Activated B cell treated with CpG ODN at 0.5 μM for 24 hours (primary cell): ENCODE data around the gene KCNE4. TPM values are rescaled to one million over a fixed set of nuclear protein-coding genes. Genes with fewer than 3 reads are reported as not detected.

Experiments used
- ATAC-seq: fragments of 200-7000 bp; cut with Tn5 transposase; one replicate; pipeline ENCODE4 v1.10.0; 2021; ENCODE audit warnings: low read depth, mild to moderate bottlenecking, moderate library complexity
- CTCF ChIA-PET: fragments of 350-600 bp; sonication (Branson Sonifier 250); formaldehyde crosslinking; loops from one replicate; lab custom pipeline; 2021; ENCODE audit warnings: antibody characterized with exemption; lab: Charles Lee
- POLR2A ChIA-PET: fragments of 350-600 bp; sonication (Branson Sonifier 250); formaldehyde crosslinking; loops from one replicate; lab custom pipeline; 2021; ENCODE audit warnings: antibody characterized with exemption; lab: Charles Lee
- DNase-seq: peaks from one replicate; pipeline ENCODE4 v3.0.0; 2022
- H3K27ac Mint-ChIP-seq: one replicate; pipeline ENCODE4 v1.8.0; 2020; ENCODE audit warnings: mixed read lengths
- H3K27me3 Mint-ChIP-seq: one replicate; pipeline ENCODE4 v1.8.0; 2021; ENCODE audit warnings: mixed read lengths
- H3K36me3 Mint-ChIP-seq: one replicate; pipeline ENCODE4 v1.8.0; 2021; ENCODE audit warnings: low read depth, mixed read lengths
- H3K4me1 Mint-ChIP-seq: one replicate; pipeline ENCODE4 v1.8.0; 2021; ENCODE audit warnings: mixed read lengths
- H3K4me3 Mint-ChIP-seq: one replicate; pipeline ENCODE4 v1.8.0; 2020; ENCODE audit warnings: mild to moderate bottlenecking, mixed read lengths
- H3K9me3 Mint-ChIP-seq: one replicate; pipeline ENCODE4 v1.8.0; 2020; ENCODE audit warnings: mixed read lengths
- intact Hi-C: fragments of 100-400 bp; cut with micrococcal nuclease; formaldehyde crosslinking; loops from one replicate; pipeline ENCODE4 v1.15.1; 2024
- total RNA-seq: library from RNA; stranded (reverse); gene quantifications from 2 replicates; pipeline ENCODE4 v1.2.3, GENCODE V29; 2022
- TF ChIP-seq, protein P1 (sequence below): fragments of 200-600 bp; IDR thresholded peaks from one replicate; pipeline ENCODE4 v1.8.0; 2022; ENCODE audit warnings: antibody characterized with exemption, mild to moderate bottlenecking

KCNE4 gene
- not detected in 2 replicates for total RNA-seq

DNA sequence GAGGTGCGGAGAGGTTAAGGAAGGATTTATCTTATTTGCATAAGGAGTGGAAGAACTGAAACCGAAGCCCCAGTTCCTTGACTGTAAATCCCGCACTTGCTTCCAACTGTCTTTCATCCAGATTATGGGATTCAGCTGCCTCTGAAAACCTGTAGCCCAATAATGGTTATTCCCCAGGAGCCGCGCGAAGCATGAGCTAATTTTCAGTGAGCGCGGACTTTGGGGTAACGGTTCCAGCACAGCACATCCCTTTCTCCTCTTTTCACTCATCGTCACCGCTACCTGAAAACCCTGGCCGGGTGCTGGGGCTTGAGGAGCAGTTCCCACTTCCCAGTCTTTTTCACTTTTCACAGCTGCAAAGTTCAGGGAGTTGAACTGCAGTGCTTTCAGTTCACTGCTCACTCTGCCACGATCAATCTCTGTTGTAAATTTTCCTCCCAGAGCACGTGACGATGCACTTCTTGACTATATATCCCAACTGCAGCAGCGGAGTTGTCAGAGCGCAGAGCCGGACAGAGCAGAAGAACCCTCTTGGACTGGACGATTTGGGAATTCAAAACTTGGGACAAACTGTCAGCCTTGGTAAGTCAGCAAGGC lies at the start of gene KCNE4:
Gene KCNE4, plus strand, starts transcription at position 498 of the 597 bp plus-strand sequence. CDS start 641 bp downstream, outside the sequence.
- ChIA-PET CTCF (no interaction called here), POLR2A (no interaction called here)
- intact Hi-C loops = no loop called here
- Mint-ChIP-seq H3K27ac (no peak within 1 kb of the TSS), H3K4me1 (no peaks in the 10 kb centered on the region), H3K4me3 (no peak within 1 kb of the TSS), H3K9me3 (no peaks in the 10 kb centered on the region), H3K27me3 (no peaks in the 10 kb centered on the region), H3K36me3 (no peaks in the 10 kb centered on the region)
- DNase-seq (no peak), ATAC-seq (no peak)
- TF ChIP-seq, protein P1, sequence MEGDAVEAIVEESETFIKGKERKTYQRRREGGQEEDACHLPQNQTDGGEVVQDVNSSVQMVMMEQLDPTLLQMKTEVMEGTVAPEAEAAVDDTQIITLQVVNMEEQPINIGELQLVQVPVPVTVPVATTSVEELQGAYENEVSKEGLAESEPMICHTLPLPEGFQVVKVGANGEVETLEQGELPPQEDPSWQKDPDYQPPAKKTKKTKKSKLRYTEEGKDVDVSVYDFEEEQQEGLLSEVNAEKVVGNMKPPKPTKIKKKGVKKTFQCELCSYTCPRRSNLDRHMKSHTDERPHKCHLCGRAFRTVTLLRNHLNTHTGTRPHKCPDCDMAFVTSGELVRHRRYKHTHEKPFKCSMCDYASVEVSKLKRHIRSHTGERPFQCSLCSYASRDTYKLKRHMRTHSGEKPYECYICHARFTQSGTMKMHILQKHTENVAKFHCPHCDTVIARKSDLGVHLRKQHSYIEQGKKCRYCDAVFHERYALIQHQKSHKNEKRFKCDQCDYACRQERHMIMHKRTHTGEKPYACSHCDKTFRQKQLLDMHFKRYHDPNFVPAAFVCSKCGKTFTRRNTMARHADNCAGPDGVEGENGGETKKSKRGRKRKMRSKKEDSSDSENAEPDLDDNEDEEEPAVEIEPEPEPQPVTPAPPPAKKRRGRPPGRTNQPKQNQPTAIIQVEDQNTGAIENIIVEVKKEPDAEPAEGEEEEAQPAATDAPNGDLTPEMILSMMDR = no peak

DNA sequence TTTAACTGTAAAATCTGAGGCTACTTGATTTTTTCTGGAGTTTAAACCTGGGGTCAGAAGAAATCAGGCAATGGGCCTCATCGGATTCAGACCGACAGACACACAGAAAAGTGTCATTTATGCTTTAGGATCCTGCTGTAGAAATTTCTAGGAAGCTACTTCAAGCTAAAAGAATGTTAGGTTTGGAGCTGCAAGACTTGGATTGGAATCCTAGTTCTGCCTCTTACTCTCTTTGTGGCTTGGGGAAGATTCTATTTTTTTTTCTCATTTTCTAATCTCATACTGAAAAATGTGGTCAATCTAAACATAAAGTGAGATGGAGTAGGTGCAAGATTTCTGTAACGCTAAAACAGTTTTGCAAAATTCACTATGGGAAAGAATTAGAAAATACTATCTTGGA lies 48.8 kb upstream of the KCNE4 start:
- no peaks in the 10 kb centered on the region for H3K36me3 Mint-ChIP-seq
- POLR2A ChIA-PET = no interaction called here
- H3K27ac Mint-ChIP-seq = no peak overlapping the region
- no peak overlapping the region for H3K4me3 Mint-ChIP-seq
- intact Hi-C loops = no loop called here
- CTCF ChIA-PET = no interaction called here
- H3K4me1 Mint-ChIP-seq = no peaks in the 10 kb centered on the region
- TF ChIP-seq, protein P1 = no peak
- ATAC-seq = no peak
- peaks cover 14% of the 10 kb centered on the region for H3K27me3 Mint-ChIP-seq
- H3K9me3 Mint-ChIP-seq = no peaks in the 10 kb centered on the region
- no peak for DNase-seq

- CTCF ChIA-PET = no interaction called here
- ATAC-seq = no peak
These were observed 46.5 kb upstream of the KCNE4 start for GRCh38 chr2:223005496-223005895.

GRCh38 chr2:223007531-223007930 lies 44.5 kb upstream of the KCNE4 start:
- Mint-ChIP-seq H3K27me3 (peaks cover 12% of the 10 kb centered on the region), H3K36me3 (no peaks in the 10 kb centered on the region), H3K9me3 (no peaks in the 10 kb centered on the region), H3K4me1 (no peaks in the 10 kb centered on the region), H3K4me3 (no peak overlapping the region), H3K27ac (no peak overlapping the region)
- POLR2A ChIA-PET = no interaction called here
- CTCF ChIA-PET = no interaction called here
- intact Hi-C loops = no loop called here
- TF ChIP-seq, protein P1 = no peak
- DNase-seq (no peak), ATAC-seq (no peak)

More at GRCh38 chr2:223005496-223005895, 46.5 kb upstream of the KCNE4 start:
- H3K4me1 Mint-ChIP-seq = no peaks in the 10 kb centered on the region
- no peaks in the 10 kb centered on the region for H3K9me3 Mint-ChIP-seq
- DNase-seq = no peak
- peaks cover 8% of the 10 kb centered on the region for H3K27me3 Mint-ChIP-seq
- H3K27ac Mint-ChIP-seq = no peak overlapping the region
- intact Hi-C loops = no loop called here
- POLR2A ChIA-PET = no interaction called here
- TF ChIP-seq, protein P1 = no peak
- no peaks in the 10 kb centered on the region for H3K36me3 Mint-ChIP-seq
- no peak overlapping the region for H3K4me3 Mint-ChIP-seq

DNA sequence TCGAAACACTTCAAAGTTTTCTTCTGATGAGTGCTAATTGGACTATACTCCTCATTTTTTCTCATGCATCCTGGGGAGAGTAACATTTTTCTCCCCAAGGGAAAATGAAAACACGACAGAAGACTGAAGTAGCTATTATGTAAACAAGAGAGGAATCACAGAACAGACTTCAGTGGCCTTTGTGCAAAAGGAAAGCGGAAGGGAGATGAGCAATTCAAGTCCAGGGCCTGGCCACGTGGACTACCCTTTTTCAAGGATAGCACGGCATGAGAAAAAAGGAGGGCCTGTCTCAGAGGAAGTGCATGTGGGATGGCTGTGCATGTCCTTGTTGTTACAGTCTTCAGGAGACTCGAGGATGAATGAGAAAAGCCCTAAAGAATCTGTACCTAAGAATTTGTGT lies 43.8 kb upstream of the KCNE4 start:
- ChIA-PET CTCF (no interaction called here), POLR2A (no interaction called here)
- TF ChIP-seq, protein P1 = no peak
- no peak for DNase-seq
- Mint-ChIP-seq H3K9me3 (no peaks in the 10 kb centered on the region), H3K4me3 (no peak overlapping the region), H3K27ac (no peak overlapping the region), H3K36me3 (no peaks in the 10 kb centered on the region), H3K4me1 (no peaks in the 10 kb centered on the region), H3K27me3 (peaks cover 14% of the 10 kb centered on the region)
- intact Hi-C loops = no loop called here
- no peak for ATAC-seq
